GM12865 (cell line): ENCODE data around the gene MTFP1.

Experiments used
- DNase-seq: peaks from one replicate; pipeline ENCODE4 v3.0.0; 2010; ENCODE audit warnings: low read depth
- H3K4me3 ChIP-seq: 2 replicates; pipeline ENCODE4 v1.5.1; 2011; ENCODE audit warnings: mild to moderate bottlenecking, low read depth, low read length, control low read depth
- TF ChIP-seq, protein P1 (sequence below): IDR thresholded peaks from 2 replicates; pipeline ENCODE4 v1.5.1; 2011; ENCODE audit warnings: low read length, control low read depth, low read depth, inconsistent platforms; ENCODE audit not compliant: insufficient read depth; ENCODE audit errors: missing control alignments

The MTFP1 gene

DNA sequence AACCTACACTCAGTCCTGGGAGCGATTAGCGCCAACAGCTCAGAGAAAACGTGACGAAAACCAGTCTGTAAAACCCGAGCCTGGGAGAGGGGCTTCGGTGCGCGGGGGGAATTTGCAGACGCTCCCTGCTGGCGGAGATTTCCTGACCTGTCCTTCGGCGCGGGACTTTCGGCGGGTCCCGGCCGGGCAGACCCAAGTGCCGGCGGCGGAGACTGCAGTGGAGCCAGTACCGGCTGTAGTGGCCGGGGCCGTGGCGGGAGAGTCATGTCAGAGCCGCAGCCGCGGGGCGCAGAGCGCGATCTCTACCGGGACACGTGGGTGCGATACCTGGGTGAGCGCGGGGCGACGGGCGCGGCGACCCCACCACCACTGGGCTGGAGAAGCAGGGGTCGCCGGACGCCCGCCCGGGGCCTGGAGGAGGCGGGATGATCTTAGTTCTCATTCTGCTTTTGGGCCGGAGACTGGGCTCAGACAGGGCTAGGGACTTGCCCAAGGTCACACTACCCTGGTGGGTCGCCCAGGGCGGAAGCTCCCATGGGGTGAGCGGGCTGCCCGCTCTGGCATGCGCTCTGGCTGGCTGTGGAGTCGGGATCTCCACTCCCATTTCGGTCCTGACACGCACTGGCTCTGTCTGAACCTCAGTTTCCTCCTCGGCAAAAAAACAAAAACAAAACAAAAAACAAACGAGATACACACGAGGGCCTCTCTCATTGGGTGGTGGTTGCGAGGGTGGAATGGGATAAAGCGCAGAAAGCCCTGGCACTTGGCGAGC is at the start of gene MTFP1:
MTFP1 (plus strand) TSS at position 153 of the 772 bp plus-strand sequence; CDS start at position 265, 112 bp downstream.
- H3K4me3 ChIP-seq: peak within 1 kb of the TSS; percentile 64
- DNase-seq: peak; percentile 83
- TF ChIP-seq, protein P1, sequence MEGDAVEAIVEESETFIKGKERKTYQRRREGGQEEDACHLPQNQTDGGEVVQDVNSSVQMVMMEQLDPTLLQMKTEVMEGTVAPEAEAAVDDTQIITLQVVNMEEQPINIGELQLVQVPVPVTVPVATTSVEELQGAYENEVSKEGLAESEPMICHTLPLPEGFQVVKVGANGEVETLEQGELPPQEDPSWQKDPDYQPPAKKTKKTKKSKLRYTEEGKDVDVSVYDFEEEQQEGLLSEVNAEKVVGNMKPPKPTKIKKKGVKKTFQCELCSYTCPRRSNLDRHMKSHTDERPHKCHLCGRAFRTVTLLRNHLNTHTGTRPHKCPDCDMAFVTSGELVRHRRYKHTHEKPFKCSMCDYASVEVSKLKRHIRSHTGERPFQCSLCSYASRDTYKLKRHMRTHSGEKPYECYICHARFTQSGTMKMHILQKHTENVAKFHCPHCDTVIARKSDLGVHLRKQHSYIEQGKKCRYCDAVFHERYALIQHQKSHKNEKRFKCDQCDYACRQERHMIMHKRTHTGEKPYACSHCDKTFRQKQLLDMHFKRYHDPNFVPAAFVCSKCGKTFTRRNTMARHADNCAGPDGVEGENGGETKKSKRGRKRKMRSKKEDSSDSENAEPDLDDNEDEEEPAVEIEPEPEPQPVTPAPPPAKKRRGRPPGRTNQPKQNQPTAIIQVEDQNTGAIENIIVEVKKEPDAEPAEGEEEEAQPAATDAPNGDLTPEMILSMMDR: no peak

- H3K4me3 ChIP-seq: no peak overlapping the region
- no peak for DNase-seq
- TF ChIP-seq, protein P1: no peak
Observed at GRCh38 chr22:30380011-30380410, 45.6 kb upstream of the MTFP1 start.

DNA sequence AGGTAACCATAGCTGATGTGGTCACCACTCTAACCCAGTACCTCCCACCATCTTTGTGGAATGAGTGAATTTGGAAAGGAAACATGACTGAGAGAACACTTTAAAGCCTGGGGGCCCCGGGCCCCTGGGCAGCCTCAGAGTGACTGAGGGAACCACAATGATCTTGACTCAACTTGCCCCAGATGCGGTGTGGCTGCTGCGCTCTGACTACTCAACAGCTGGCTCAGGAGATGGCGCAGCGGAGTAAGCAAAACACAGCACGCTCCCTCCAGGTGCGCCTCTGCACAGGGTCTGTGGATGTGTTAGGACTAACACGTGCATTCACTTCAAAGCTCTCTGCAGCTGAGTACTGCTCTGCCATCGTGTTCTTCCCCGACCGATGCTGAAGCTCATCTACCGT is 44.3 kb upstream of the MTFP1 start:
- TF ChIP-seq, protein P1: no peak
- no peak for DNase-seq
- H3K4me3 ChIP-seq: no peak overlapping the region

DNA sequence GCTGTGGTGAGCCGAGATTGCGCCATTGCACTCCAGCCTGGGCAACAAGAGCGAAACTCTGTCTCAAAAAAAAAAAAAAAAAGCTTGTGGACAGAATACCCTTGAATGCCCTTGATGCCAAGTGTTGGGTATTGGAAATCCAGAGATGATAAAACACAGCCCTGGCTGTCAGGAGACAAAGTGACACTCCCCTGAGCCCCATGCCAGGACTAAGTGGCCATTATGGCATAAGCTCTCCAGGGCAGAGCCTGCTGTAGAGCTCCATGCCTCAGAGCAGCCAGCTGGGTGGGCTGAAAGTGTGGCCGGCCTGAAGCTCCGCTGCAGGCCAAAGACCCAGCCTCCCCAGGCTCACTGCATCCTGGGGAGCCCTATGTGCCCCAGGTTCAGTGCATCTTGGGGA is 43.2 kb upstream of the MTFP1 start:
- no peak for DNase-seq
- TF ChIP-seq, protein P1: no peak
- H3K4me3 ChIP-seq: no peak overlapping the region

DNA sequence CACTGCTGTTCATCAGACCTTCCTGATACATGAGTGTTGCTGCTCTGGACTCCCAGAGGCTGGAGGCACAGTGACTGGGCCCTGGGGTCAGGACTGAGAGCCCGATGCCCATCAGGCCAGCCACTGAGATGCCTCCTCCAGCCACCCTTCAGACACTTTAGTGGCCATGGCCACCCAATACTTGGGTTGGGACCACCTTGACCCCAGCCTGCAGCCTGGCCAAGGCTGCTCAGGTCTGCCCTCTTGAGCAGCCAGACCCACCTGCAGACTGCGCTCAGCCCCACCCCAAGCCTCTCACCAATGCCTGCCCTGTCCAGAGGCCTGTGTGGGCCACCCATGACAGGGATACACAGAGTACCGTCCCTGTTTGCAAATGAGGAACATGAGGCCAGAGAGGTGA is 42.5 kb upstream of the MTFP1 start:
- DNase-seq: no peak
- no peak overlapping the region for H3K4me3 ChIP-seq
- TF ChIP-seq, protein P1: no peak

- no peak for DNase-seq
- no peak overlapping the region for H3K4me3 ChIP-seq
- TF ChIP-seq, protein P1: no peak
Observed at GRCh38 chr22:30385942-30386341, 39.6 kb upstream of the MTFP1 start.

- no peak for DNase-seq
Observed at GRCh38 chr22:30386608-30386959, 39.0 kb upstream of the MTFP1 start.

More at GRCh38 chr22:30386608-30386959, 39.0 kb upstream of the MTFP1 start:
- H3K4me3 ChIP-seq: peak overlapping the region; percentile 64
- TF ChIP-seq, protein P1: no peak
